Activated naive CD4-positive, alpha-beta T cell treated with anti-CD3 and anti-CD28 coated beads, Interleukin-2, amount 50 U/mL, for 24 hours (primary cell): ENCODE data around the gene KMT2E.
A peak's percentile ranks its signal among the peaks of the same experiment; 100 is the strongest.

ENCODE experiments used
- H3K27ac Mint-ChIP-seq: one replicate; pipeline ENCODE4 v1.8.0; 2021; ENCODE audit warnings: mild to moderate bottlenecking, mixed read lengths
- H3K27me3 Mint-ChIP-seq: one replicate; pipeline ENCODE4 v1.8.0; 2021; ENCODE audit warnings: mixed read lengths
- H3K36me3 Mint-ChIP-seq: one replicate; pipeline ENCODE4 v1.8.0; 2021; ENCODE audit warnings: mixed read lengths
- H3K4me1 Mint-ChIP-seq: one replicate; pipeline ENCODE4 v1.8.0; 2021; ENCODE audit warnings: mixed read lengths
- H3K4me3 Mint-ChIP-seq: one replicate; pipeline ENCODE4 v1.8.0; 2021; ENCODE audit warnings: mild to moderate bottlenecking, mixed read lengths
- H3K9me3 Mint-ChIP-seq: one replicate; pipeline ENCODE4 v1.8.0; 2021; ENCODE audit warnings: mixed read lengths

The KMT2E gene

DNA sequence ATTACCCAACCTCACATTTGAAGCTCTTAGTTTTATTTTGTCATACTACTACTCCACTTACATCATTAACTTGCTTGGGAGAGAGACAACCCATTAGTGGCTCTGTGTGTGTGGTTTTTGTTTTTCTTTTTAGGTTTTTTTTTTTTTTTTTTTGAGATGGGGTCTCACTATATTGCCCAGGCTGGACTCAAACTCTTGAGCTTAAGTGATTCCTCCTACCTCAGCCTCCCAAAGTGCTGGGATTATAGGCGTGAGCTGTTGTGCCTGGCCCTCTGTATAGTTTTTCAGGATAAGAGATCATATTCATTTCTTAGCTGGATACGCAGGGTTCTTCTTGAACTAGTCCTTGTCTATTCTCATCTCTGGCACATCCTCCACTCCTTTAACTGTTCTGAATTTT lies 41.1 kb downstream of the KMT2E start:
- H3K9me3 Mint-ChIP-seq: no peaks in the 10 kb centered on the region
- H3K36me3 Mint-ChIP-seq: peaks cover 11% of the 10 kb centered on the region
- H3K27me3 Mint-ChIP-seq: no peaks in the 10 kb centered on the region
- H3K27ac Mint-ChIP-seq: peak overlapping the region; percentile 89
- peaks cover 88% of the 10 kb centered on the region for H3K4me1 Mint-ChIP-seq
- H3K4me3 Mint-ChIP-seq: no peak overlapping the region

DNA sequence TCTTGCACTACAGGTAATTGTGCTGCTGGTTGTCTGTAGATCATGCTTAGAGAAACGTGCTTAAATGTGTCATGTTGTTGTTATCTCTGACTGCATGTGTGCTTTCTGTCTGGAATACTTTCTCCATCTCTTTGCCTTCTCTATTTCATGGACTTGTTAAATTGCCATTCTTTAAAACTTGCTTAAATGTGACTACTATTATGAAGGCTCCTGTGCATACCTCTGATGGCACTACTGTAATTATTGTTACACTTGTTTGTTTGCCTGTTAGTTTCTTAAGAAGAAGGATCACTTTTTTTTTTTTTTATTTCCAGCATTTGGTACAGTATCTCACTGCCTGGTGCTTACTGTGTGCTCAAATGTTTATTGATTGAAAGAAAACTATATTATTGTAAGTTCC lies 41.6 kb downstream of the KMT2E start:
- no peak overlapping the region for H3K4me3 Mint-ChIP-seq

GRCh38 chr7:105057472-105057871 lies 43.5 kb downstream of the KMT2E start:
- peak overlapping the region; percentile 36 for H3K4me3 Mint-ChIP-seq
- H3K27me3 Mint-ChIP-seq: no peaks in the 10 kb centered on the region
- peak overlapping the region; percentile 57 for H3K27ac Mint-ChIP-seq
- H3K4me1 Mint-ChIP-seq: peaks cover 84% of the 10 kb centered on the region
- H3K9me3 Mint-ChIP-seq: no peaks in the 10 kb centered on the region
- H3K36me3 Mint-ChIP-seq: peaks cover 6% of the 10 kb centered on the region

More for the DNA sequence above, 41.6 kb downstream of the KMT2E start:
- H3K27me3 Mint-ChIP-seq: no peaks in the 10 kb centered on the region
- H3K36me3 Mint-ChIP-seq: peaks cover 11% of the 10 kb centered on the region
- H3K27ac Mint-ChIP-seq: peak overlapping the region; percentile 89
- H3K9me3 Mint-ChIP-seq: no peaks in the 10 kb centered on the region
- H3K4me1 Mint-ChIP-seq: peaks cover 86% of the 10 kb centered on the region

DNA sequence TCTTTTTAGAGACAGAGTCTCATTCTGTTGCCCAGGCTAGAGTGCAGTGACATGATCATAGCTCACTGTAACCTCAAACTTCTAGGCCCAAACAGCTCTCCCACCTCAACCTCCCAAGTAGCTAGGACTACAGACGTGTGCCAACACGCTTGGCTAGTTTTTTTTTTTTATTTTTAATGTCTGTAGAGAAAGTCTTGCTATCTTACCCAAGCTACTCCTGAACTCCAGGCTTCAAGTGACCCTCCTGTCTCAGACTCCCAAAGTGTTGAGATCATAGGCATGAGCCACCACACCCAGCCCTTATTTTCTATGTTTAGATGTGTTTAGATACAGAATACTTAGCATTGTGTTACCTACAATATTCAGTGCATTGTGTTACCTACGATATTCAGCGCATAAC lies 46.4 kb downstream of the KMT2E start:
- H3K27ac Mint-ChIP-seq: no peak overlapping the region
- H3K4me3 Mint-ChIP-seq: no peak overlapping the region
- no peaks in the 10 kb centered on the region for H3K27me3 Mint-ChIP-seq
- H3K4me1 Mint-ChIP-seq: peaks cover 82% of the 10 kb centered on the region
- H3K36me3 Mint-ChIP-seq: peaks cover 6% of the 10 kb centered on the region
- H3K9me3 Mint-ChIP-seq: no peaks in the 10 kb centered on the region

GRCh38 chr7:105060923-105061322 lies 46.9 kb downstream of the KMT2E start:
- Mint-ChIP-seq H3K36me3 (peaks cover 6% of the 10 kb centered on the region), H3K27ac (peak overlapping the region; percentile 76), H3K4me3 (no peak overlapping the region), H3K4me1 (peaks cover 77% of the 10 kb centered on the region), H3K9me3 (no peaks in the 10 kb centered on the region), H3K27me3 (no peaks in the 10 kb centered on the region)

GRCh38 chr7:105065104-105065503 lies 51.1 kb downstream of the KMT2E start:
- H3K4me1 Mint-ChIP-seq: peaks cover 46% of the 10 kb centered on the region
- H3K9me3 Mint-ChIP-seq: no peaks in the 10 kb centered on the region
- peaks cover 13% of the 10 kb centered on the region for H3K36me3 Mint-ChIP-seq
- H3K4me3 Mint-ChIP-seq: no peak overlapping the region
- peak overlapping the region; percentile 75 for H3K27ac Mint-ChIP-seq
- no peaks in the 10 kb centered on the region for H3K27me3 Mint-ChIP-seq

DNA sequence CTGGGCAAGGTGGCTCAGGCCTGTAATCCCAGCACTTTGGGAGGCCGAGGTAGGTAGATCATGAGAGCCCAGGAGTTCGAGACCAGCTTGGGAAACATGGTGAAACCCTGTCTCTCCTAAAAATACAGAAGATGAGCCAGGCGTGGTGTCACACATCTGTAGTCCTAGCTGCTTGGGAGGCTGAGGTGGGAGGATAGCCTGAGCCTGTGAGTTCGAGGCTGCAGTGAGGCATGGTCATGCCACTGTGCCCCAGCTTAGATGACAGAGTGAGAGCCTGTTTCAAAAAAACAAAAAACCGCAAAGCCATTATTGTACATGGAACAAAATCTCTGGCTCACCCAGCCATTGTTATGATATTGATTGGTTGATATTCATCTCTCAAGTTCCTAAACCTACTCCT lies 53.7 kb downstream of the KMT2E start:
- Mint-ChIP-seq H3K27me3 (no peaks in the 10 kb centered on the region), H3K36me3 (peaks cover 14% of the 10 kb centered on the region), H3K9me3 (no peaks in the 10 kb centered on the region), H3K4me1 (peaks cover 33% of the 10 kb centered on the region), H3K27ac (no peak overlapping the region), H3K4me3 (no peak overlapping the region)

DNA sequence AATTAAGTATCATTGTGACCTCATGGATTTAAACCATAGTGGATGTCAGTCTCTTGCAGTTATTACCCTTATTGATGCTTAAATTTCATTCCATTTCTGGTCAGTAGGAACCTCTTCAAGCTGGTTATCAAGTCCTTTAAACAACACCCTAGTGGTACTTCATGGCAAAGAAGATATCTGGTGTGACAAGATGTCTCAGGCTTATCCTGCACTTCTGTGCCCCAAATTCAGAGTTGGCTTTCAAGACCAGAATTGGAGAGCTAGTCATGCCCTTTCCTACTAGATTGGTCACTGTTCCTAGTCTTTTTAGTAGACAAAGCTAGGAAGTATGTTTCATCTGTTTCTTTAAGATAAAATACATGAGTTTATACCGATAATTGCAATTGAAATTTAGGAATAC lies 54.9 kb downstream of the KMT2E start:
- Mint-ChIP-seq H3K4me1 (peaks cover 21% of the 10 kb centered on the region), H3K9me3 (no peaks in the 10 kb centered on the region), H3K4me3 (no peak overlapping the region), H3K36me3 (peaks cover 14% of the 10 kb centered on the region), H3K27ac (no peak overlapping the region), H3K27me3 (no peaks in the 10 kb centered on the region)

DNA sequence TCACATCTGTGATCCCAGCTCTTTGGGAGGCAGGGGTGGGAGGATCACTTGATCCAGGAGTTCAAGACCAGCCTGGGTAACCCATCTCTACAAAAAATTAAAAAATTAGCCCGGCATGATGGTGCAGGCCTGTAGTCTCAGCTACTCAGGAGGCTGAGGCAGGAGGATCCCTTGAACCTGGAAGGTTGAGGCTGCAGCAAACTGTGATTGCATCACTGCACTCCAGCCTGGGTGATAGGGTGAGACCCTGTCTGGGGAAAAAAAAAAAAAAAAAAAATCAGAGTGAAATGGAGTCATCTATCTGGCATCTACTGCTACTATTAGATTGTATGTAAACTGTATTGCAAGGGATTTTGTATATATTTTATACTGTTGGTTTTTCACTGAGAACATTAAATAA lies 59.1 kb downstream of the KMT2E start:
- Mint-ChIP-seq H3K9me3 (no peaks in the 10 kb centered on the region), H3K4me3 (no peak overlapping the region), H3K27me3 (no peaks in the 10 kb centered on the region), H3K27ac (no peak overlapping the region), H3K36me3 (peaks cover 16% of the 10 kb centered on the region), H3K4me1 (peaks cover 28% of the 10 kb centered on the region)

GRCh38 chr7:105079348-105079747 lies 65.3 kb downstream of the KMT2E start:
- H3K4me3 Mint-ChIP-seq: no peak overlapping the region
- peaks cover 31% of the 10 kb centered on the region for H3K4me1 Mint-ChIP-seq
- no peaks in the 10 kb centered on the region for H3K27me3 Mint-ChIP-seq
- no peak overlapping the region for H3K27ac Mint-ChIP-seq
- peaks cover 21% of the 10 kb centered on the region for H3K36me3 Mint-ChIP-seq
- no peaks in the 10 kb centered on the region for H3K9me3 Mint-ChIP-seq

DNA sequence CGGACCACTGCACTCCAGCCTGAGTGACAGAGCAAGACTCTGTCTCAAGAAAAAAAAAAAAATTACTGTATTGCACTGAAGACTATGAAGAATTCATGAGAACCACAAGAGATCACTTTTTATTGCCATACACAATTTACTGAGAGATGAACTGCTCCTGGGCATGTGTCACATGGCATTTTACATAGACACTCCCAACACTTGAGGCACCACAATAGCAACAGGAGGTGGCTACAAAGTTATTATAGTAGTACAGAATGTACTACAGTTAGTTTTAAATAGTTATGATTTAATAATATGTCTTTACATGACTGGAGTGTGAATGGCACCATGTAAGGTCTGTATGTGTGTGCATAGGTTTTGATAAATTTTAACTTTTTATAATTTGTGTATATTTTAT lies 70.6 kb downstream of the KMT2E start:
- no peak overlapping the region for H3K4me3 Mint-ChIP-seq
- H3K9me3 Mint-ChIP-seq: no peaks in the 10 kb centered on the region
- no peak overlapping the region for H3K27ac Mint-ChIP-seq
- peaks cover 24% of the 10 kb centered on the region for H3K36me3 Mint-ChIP-seq
- H3K27me3 Mint-ChIP-seq: no peaks in the 10 kb centered on the region
- peaks cover 29% of the 10 kb centered on the region for H3K4me1 Mint-ChIP-seq

DNA sequence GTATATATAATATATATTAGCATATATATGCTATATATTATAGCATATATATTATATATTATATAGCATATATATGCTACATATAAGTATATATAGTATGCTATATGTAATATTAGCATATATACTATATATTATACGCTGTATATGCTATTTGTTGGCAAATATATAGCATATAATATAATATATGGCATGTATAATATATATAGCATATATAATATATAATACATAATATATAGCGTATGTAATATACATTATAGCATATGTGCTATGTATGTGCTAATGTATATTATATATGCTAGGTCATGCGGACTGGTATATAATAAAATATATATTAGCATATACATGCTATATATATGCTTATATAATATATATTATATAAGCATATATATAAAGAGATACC lies 72.8 kb downstream of the KMT2E start:
- H3K27ac Mint-ChIP-seq: no peak overlapping the region
- H3K27me3 Mint-ChIP-seq: no peaks in the 10 kb centered on the region
- H3K9me3 Mint-ChIP-seq: no peaks in the 10 kb centered on the region
- H3K4me3 Mint-ChIP-seq: no peak overlapping the region
- H3K4me1 Mint-ChIP-seq: peaks cover 35% of the 10 kb centered on the region
- peaks cover 23% of the 10 kb centered on the region for H3K36me3 Mint-ChIP-seq

- Mint-ChIP-seq H3K4me3 (no peak overlapping the region), H3K9me3 (no peaks in the 10 kb centered on the region), H3K27me3 (no peaks in the 10 kb centered on the region), H3K27ac (peak overlapping the region; percentile 77), H3K36me3 (peaks cover 17% of the 10 kb centered on the region), H3K4me1 (peaks cover 25% of the 10 kb centered on the region)
Observed at GRCh38 chr7:105087981-105088380, 74.0 kb downstream of the KMT2E start.

- Mint-ChIP-seq H3K27ac (peak overlapping the region; percentile 77), H3K27me3 (no peaks in the 10 kb centered on the region), H3K4me3 (no peak overlapping the region), H3K36me3 (peaks cover 15% of the 10 kb centered on the region), H3K4me1 (peaks cover 23% of the 10 kb centered on the region), H3K9me3 (no peaks in the 10 kb centered on the region)
Observed at GRCh38 chr7:105088456-105088855, 74.5 kb downstream of the KMT2E start.

- Mint-ChIP-seq H3K4me3 (no peak overlapping the region), H3K9me3 (no peaks in the 10 kb centered on the region), H3K27me3 (no peaks in the 10 kb centered on the region), H3K36me3 (peaks cover 12% of the 10 kb centered on the region), H3K27ac (peak overlapping the region; percentile 76), H3K4me1 (peaks cover 22% of the 10 kb centered on the region)
Observed at GRCh38 chr7:105094966-105095365, 81.0 kb downstream of the KMT2E start.

DNA sequence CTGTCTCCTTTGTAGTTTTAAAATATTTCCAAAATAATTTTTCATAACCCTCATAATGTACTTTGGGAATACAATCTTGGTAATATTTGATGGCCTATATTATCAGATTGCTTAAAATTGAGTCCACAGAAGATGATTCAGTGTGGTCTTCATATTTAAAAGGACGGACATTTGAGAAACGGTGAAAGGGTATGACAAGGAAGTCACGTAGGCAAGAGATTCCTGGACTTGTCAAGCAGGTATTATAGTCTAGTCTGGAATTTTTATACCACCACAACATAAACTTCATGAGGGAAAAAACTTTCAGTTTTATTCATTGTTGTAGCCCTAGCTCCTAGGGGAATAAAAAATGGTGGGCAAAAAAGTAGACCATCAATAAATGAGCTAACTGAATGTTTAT lies 82.3 kb downstream of the KMT2E start:
- H3K27ac Mint-ChIP-seq: peak overlapping the region; percentile 35
- H3K27me3 Mint-ChIP-seq: no peaks in the 10 kb centered on the region
- no peaks in the 10 kb centered on the region for H3K9me3 Mint-ChIP-seq
- peaks cover 33% of the 10 kb centered on the region for H3K4me1 Mint-ChIP-seq
- H3K4me3 Mint-ChIP-seq: no peak overlapping the region
- peaks cover 12% of the 10 kb centered on the region for H3K36me3 Mint-ChIP-seq

GRCh38 chr7:105097619-105098018 lies 83.6 kb downstream of the KMT2E start:
- H3K36me3 Mint-ChIP-seq: peaks cover 12% of the 10 kb centered on the region
- H3K27me3 Mint-ChIP-seq: no peaks in the 10 kb centered on the region
- peaks cover 38% of the 10 kb centered on the region for H3K4me1 Mint-ChIP-seq
- no peaks in the 10 kb centered on the region for H3K9me3 Mint-ChIP-seq
- no peak overlapping the region for H3K4me3 Mint-ChIP-seq
- peak overlapping the region; percentile 71 for H3K27ac Mint-ChIP-seq
